DND-41 (cell line): Measurements from ENCODE around the gene FAM163B.

ENCODE experiments used
- ATAC-seq: fragments of 200-7000 bp; cut with Tn5 transposase; 3 replicates; pipeline ENCODE4 v1.9.1; 2021; ENCODE audit warnings: low read depth; ENCODE audit not compliant: insufficient read depth
- DNase-seq: peaks from one replicate; pipeline ENCODE4 v3.0.0-alpha.2; 2020
- H2AFZ ChIP-seq: 2 replicates; pipeline ENCODE4 v1.6.0; 2012; ENCODE audit warnings: low read depth, low read length
- H3K27ac ChIP-seq: 2 replicates; pipeline ENCODE4 v1.5.1; 2012; ENCODE audit warnings: low read length, inconsistent platforms
- H3K27me3 ChIP-seq: fragments of 200-600 bp; sonication (generic); 2 replicates; pipeline ENCODE4 v1.6.0; 2012; ENCODE audit warnings: low read length, mild to moderate bottlenecking, inconsistent platforms; ENCODE audit not compliant: insufficient read depth, poor library complexity
- H3K36me3 ChIP-seq: 2 replicates; pipeline ENCODE4 v1.5.1; 2012; ENCODE audit warnings: low read length, inconsistent platforms; ENCODE audit not compliant: insufficient read depth
- H3K4me1 ChIP-seq: 2 replicates; pipeline ENCODE4 v1.5.1; 2012; ENCODE audit warnings: mild to moderate bottlenecking, low read length; ENCODE audit not compliant: insufficient read depth
- H3K4me2 ChIP-seq: 2 replicates; pipeline ENCODE4 v1.6.0; 2012; ENCODE audit warnings: mild to moderate bottlenecking, moderate library complexity, low read length, inconsistent platforms; ENCODE audit not compliant: insufficient read depth
- H3K4me3 ChIP-seq, 2 experiments: fragments of 200-600 bp in 1 of 2; shearing (Covaris generic) in 1 of 2; 2 replicates each; pipeline ENCODE4 v1.5.1; 2012 to 2016; ENCODE audit warnings: inconsistent platforms in 2 of 2, low read length in 2 of 2, mild to moderate bottlenecking in 2 of 2, low read depth in 1 of 2, moderate library complexity in 1 of 2
- H3K79me2 ChIP-seq: 2 replicates; pipeline ENCODE4 v1.6.0; 2012; ENCODE audit warnings: low read length, inconsistent platforms; ENCODE audit not compliant: insufficient read depth
- H3K9ac ChIP-seq: 2 replicates; pipeline ENCODE4 v1.6.0; 2012; ENCODE audit warnings: low read depth, mild to moderate bottlenecking, inconsistent platforms, low read length, moderate library complexity
- H3K9me3 ChIP-seq: 2 replicates; pipeline ENCODE4 v1.5.1; 2012; ENCODE audit warnings: low read length, moderate library complexity, mild to moderate bottlenecking, inconsistent platforms; ENCODE audit not compliant: insufficient read depth, severe bottlenecking
- H4K20me1 ChIP-seq: 2 replicates; pipeline ENCODE4 v1.6.0; 2012; ENCODE audit warnings: low read length; ENCODE audit not compliant: insufficient read depth
- EZH2 ChIP-seq: IDR thresholded peaks from 3 replicates; pipeline ENCODE4 v1.6.1; 2012; ENCODE audit warnings: borderline replicate concordance, low read depth, mild to moderate bottlenecking, moderate library complexity, low read length, inconsistent platforms; ENCODE audit not compliant: severe bottlenecking
- TF ChIP-seq, protein P1 (sequence below): IDR thresholded peaks from 2 replicates; pipeline ENCODE4 v1.5.1; 2012; ENCODE audit warnings: borderline replicate concordance, low read length, moderate library complexity, mild to moderate bottlenecking; ENCODE audit not compliant: poor library complexity, severe bottlenecking; ENCODE audit errors: extremely low read depth

FAM163B gene

DNA sequence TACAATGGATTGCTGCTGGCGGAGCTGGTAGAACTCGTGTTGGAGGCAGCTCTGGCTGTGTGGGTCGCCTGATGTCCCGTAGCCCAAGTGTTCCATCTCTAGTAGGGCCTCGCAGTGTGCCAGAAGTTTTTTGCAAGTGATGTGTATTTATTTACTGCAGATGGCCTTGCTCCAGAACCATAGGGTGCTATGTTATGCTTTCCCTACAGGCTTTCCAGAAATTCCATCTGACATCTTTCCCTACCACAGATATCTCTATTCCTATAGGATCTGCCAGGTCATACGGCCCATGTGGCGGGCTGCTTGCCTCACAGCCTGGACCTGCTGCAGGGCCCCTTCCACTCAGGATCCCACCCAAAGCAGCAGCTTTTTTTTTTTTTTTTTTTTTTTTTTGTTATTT, 57.7 kb downstream of the FAM163B start:
- no peaks in the 10 kb centered on the region for H3K79me2 ChIP-seq
- no peak overlapping the region for H3K4me2 ChIP-seq
- H3K4me1 ChIP-seq, result no peaks in the 10 kb centered on the region
- no peaks in the 10 kb centered on the region for H3K27me3 ChIP-seq
- no peak overlapping the region for H3K4me3 ChIP-seq
- ATAC-seq, result no peak
- no peak for TF ChIP-seq EZH2
- TF ChIP-seq, protein P1, sequence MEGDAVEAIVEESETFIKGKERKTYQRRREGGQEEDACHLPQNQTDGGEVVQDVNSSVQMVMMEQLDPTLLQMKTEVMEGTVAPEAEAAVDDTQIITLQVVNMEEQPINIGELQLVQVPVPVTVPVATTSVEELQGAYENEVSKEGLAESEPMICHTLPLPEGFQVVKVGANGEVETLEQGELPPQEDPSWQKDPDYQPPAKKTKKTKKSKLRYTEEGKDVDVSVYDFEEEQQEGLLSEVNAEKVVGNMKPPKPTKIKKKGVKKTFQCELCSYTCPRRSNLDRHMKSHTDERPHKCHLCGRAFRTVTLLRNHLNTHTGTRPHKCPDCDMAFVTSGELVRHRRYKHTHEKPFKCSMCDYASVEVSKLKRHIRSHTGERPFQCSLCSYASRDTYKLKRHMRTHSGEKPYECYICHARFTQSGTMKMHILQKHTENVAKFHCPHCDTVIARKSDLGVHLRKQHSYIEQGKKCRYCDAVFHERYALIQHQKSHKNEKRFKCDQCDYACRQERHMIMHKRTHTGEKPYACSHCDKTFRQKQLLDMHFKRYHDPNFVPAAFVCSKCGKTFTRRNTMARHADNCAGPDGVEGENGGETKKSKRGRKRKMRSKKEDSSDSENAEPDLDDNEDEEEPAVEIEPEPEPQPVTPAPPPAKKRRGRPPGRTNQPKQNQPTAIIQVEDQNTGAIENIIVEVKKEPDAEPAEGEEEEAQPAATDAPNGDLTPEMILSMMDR, result no peak
- H3K9me3 ChIP-seq, result no peaks in the 10 kb centered on the region
- H2AFZ ChIP-seq, result no peak overlapping the region
- H3K9ac ChIP-seq, result no peak overlapping the region
- H4K20me1 ChIP-seq, result no peaks in the 10 kb centered on the region
- no peaks in the 10 kb centered on the region for H3K36me3 ChIP-seq
- H3K27ac ChIP-seq, result no peak overlapping the region
- no peak for DNase-seq

DNA sequence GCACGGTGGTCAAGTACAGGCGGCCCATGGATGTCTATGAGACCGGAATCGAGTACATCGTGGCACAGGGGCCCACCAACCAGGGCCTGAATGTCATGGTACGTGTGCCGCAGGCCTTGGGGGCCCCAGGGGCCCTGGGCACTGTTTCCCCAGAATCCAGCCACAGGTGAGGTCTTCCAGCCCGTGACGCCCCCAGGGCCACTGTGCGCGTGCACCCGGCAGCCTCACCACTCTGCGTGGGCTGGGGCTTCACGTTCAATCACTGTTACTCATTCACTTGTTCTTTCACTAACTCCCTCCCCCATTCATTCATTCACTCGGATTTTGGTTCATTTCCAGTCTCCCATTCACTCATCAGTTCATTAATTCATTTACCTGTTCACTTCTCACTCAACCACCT, 62.1 kb downstream of the FAM163B start:
- Histone ChIP-seq H3K4me2 (no peak overlapping the region), H4K20me1 (no peaks in the 10 kb centered on the region), H3K27ac (no peak overlapping the region), H3K79me2 (no peaks in the 10 kb centered on the region), H3K4me3 (no peak overlapping the region), H3K9ac (no peak overlapping the region), H3K9me3 (no peaks in the 10 kb centered on the region), H2AFZ (no peak overlapping the region), H3K4me1 (no peaks in the 10 kb centered on the region), H3K27me3 (no peaks in the 10 kb centered on the region), H3K36me3 (no peaks in the 10 kb centered on the region)
- ATAC-seq, result no peak
- no peak for DNase-seq
- no peak for TF ChIP-seq EZH2
- TF ChIP-seq, protein P1, result no peak

DNA sequence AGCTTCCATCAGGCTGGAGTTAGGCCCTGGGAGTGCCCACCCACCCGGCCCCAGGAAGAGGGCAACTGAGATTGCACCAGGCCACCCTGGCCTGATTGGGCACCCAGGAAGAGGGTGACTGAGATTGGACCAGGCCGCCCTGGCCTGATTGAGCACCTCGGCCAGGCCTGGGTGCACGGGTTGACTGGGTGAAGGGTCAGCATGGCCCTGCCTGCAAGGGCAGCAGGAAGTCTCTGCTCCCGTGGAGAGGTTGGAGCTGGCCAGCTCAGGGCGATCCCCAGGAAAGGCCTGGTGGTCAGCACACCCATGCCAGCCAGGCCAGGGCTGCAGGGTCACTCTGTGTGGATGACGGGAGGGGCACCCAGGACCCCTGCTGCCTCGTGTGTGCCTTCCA, 62.9 kb downstream of the FAM163B start:
- no peaks in the 10 kb centered on the region for H3K4me1 ChIP-seq
- H3K36me3 ChIP-seq, result no peaks in the 10 kb centered on the region
- no peaks in the 10 kb centered on the region for H3K27me3 ChIP-seq
- H3K9ac ChIP-seq, result no peak overlapping the region
- ATAC-seq, result no peak
- H3K4me3 ChIP-seq, result no peak overlapping the region
- no peak overlapping the region for H3K27ac ChIP-seq
- no peaks in the 10 kb centered on the region for H3K9me3 ChIP-seq
- H3K4me2 ChIP-seq, result no peak overlapping the region
- H2AFZ ChIP-seq, result no peak overlapping the region
- TF ChIP-seq, protein P1, result no peak
- TF ChIP-seq EZH2, result no peak
- no peaks in the 10 kb centered on the region for H4K20me1 ChIP-seq
- no peak for DNase-seq
- H3K79me2 ChIP-seq, result no peaks in the 10 kb centered on the region
